IMR-90 (cell line): ENCODE data around the gene TNNI2. TPM values are rescaled to one million over a fixed set of nuclear protein-coding genes. Genes with fewer than 3 reads are reported as not detected.

Source experiments
- ATAC-seq: fragments of 200-7000 bp; cut with Tn5 transposase; 2 replicates; pipeline ENCODE4 v1.9.1; 2020; ENCODE audit warnings: low read depth, mild to moderate bottlenecking, moderate library complexity
- BruUV-seq: library from RNA; stranded (reverse); fragments of 400-500 nt; replicated peaks from 2 replicates; lab custom pipeline; 2021; lab: Mats Ljungman, UMichigan
- CTCF ChIA-PET: fragments of 300-600 bp; formaldehyde crosslinking; extraction: SDS; loops from one replicate; lab custom pipeline; 2021; ENCODE audit warnings: antibody characterized with exemption; lab: Yijun Ruan, JAX
- POLR2A ChIA-PET: fragments of 300-600 bp; sonication (Branson Sonifier 250); formaldehyde crosslinking; loops from one replicate; lab custom pipeline; 2022; ENCODE audit warnings: antibody characterized with exemption; ENCODE audit not compliant: unreplicated experiment; lab: Charles Lee
- DNase-seq: peaks from one replicate; pipeline ENCODE4 v3.0.0; 2013
- H2AFZ ChIP-seq: replicated peaks from 2 replicates; pipeline ENCODE3; 2013; ENCODE audit warnings: low read length, mild to moderate bottlenecking; ENCODE audit not compliant: poor library complexity
- H2AK5ac ChIP-seq: 2 replicates; pipeline ENCODE4 v1.6.1; 2013; ENCODE audit warnings: low read depth, low read length, inconsistent platforms
- H2AK9ac ChIP-seq: replicated peaks from 2 replicates; pipeline ENCODE3; 2013; ENCODE audit warnings: mild to moderate bottlenecking, low read depth, low read length, moderate library complexity; ENCODE audit not compliant: poor library complexity
- H2BK120ac ChIP-seq: 2 replicates; pipeline ENCODE4 v1.6.1; 2013; ENCODE audit warnings: low read depth, low read length, inconsistent platforms
- H2BK15ac ChIP-seq: 3 replicates; pipeline ENCODE4 v1.6.1; 2013; ENCODE audit warnings: low read depth, low read length, inconsistent platforms
- H2BK20ac ChIP-seq: 2 replicates; pipeline ENCODE4 v1.6.1; 2013; ENCODE audit warnings: low read depth, mild to moderate bottlenecking, inconsistent platforms, low read length, moderate library complexity
- H2BK5ac ChIP-seq: 2 replicates; pipeline ENCODE4 v1.6.1; 2013; ENCODE audit warnings: mild to moderate bottlenecking, low read depth, low read length, inconsistent platforms; ENCODE audit not compliant: poor library complexity, severe bottlenecking
- H3K14ac ChIP-seq: replicated peaks from 2 replicates; pipeline ENCODE4 v1.6.1; 2013; ENCODE audit warnings: low read depth, low read length, inconsistent platforms
- H3K18ac ChIP-seq: 2 replicates; pipeline ENCODE4 v1.6.1; 2013; ENCODE audit warnings: low read depth, low read length, control low read depth
- H3K23ac ChIP-seq: 2 replicates; pipeline ENCODE4 v1.6.1; 2013; ENCODE audit warnings: low read depth, low read length, inconsistent platforms
- H3K27ac ChIP-seq: 2 replicates; pipeline ENCODE4 v1.5.1; 2013; ENCODE audit warnings: mild to moderate bottlenecking, control low read depth, low read length; ENCODE audit not compliant: insufficient read depth
- H3K27me3 ChIP-seq: 2 replicates; pipeline ENCODE4 v1.6.1; 2013; ENCODE audit warnings: low read length; ENCODE audit not compliant: control insufficient read depth, insufficient read depth
- H3K36me3 ChIP-seq: 2 replicates; pipeline ENCODE4 v1.6.1; 2013; ENCODE audit warnings: low read length, mixed read lengths; ENCODE audit not compliant: control insufficient read depth, insufficient read depth
- H3K4ac ChIP-seq: 2 replicates; pipeline ENCODE4 v1.6.1; 2013; ENCODE audit warnings: low read depth, low read length, inconsistent platforms
- H3K4me1 ChIP-seq: 2 replicates; pipeline ENCODE4 v1.6.1; 2013; ENCODE audit warnings: low read length, mixed read lengths; ENCODE audit not compliant: control insufficient read depth, insufficient read depth
- H3K4me2 ChIP-seq: 2 replicates; pipeline ENCODE4 v1.6.1; 2013; ENCODE audit warnings: low read depth, mild to moderate bottlenecking, control low read depth, low read length, moderate library complexity
- H3K4me3 ChIP-seq: 2 replicates; pipeline ENCODE4 v1.5.1; 2013; ENCODE audit warnings: low read depth, mild to moderate bottlenecking, control low read depth, low read length, moderate library complexity; ENCODE audit not compliant: insufficient read depth
- H3K56ac ChIP-seq: 2 replicates; pipeline ENCODE4 v1.6.1; 2013; ENCODE audit warnings: low read length, inconsistent platforms; ENCODE audit not compliant: insufficient read depth; ENCODE audit errors: extremely low read depth
- H3K79me1 ChIP-seq, 2 experiments: 2 replicates each; pipeline ENCODE4 v1.6.1; 2013; ENCODE audit warnings: low read length in 2 of 2, inconsistent platforms in 1 of 2, low read depth in 1 of 2
- H3K9ac ChIP-seq: 2 replicates; pipeline ENCODE4 v1.6.1; 2013; ENCODE audit warnings: low read depth, low read length, control low read depth
- H3K9me1 ChIP-seq: 2 replicates; pipeline ENCODE4 v1.6.1; 2013; ENCODE audit warnings: low read length, inconsistent platforms; ENCODE audit not compliant: insufficient read depth
- H3K9me3 ChIP-seq: 2 replicates; pipeline ENCODE4 v1.6.1; 2013; ENCODE audit warnings: low read length; ENCODE audit not compliant: control insufficient read depth, insufficient read depth
- H4K20me1 ChIP-seq: 2 replicates; pipeline ENCODE4 v1.6.1; 2013; ENCODE audit warnings: low read length, inconsistent platforms; ENCODE audit not compliant: insufficient read depth
- H4K5ac ChIP-seq: 2 replicates; pipeline ENCODE4 v1.6.1; 2013; ENCODE audit warnings: mild to moderate bottlenecking, low read depth, low read length, control low read depth
- H4K8ac ChIP-seq, 2 experiments: 2 replicates each; pipeline ENCODE4 v1.6.1; 2013; ENCODE audit warnings: low read depth in 2 of 2, low read length in 2 of 2, control low read depth in 1 of 2, inconsistent platforms in 1 of 2
- H4K91ac ChIP-seq: 2 replicates; pipeline ENCODE4 v1.6.1; 2013; ENCODE audit warnings: low read depth, low read length, inconsistent platforms; ENCODE audit not compliant: insufficient read depth
- BHLHE40 ChIP-seq: fragments of 150-350 bp; IDR thresholded peaks from 2 replicates; pipeline ENCODE4 v1.6.1; 2016; ENCODE audit warnings: mild to moderate bottlenecking, low read depth, low read length
- ELK1 ChIP-seq: fragments of 150-350 bp; IDR thresholded peaks from 2 replicates; pipeline ENCODE4 v1.6.1; 2016; ENCODE audit warnings: low read depth, mild to moderate bottlenecking, low read length, moderate library complexity, borderline replicate concordance
- FOS ChIP-seq: fragments of 150-350 bp; IDR thresholded peaks from 2 replicates; pipeline ENCODE4 v1.6.1; 2016; ENCODE audit warnings: low read depth, low read length
- MAZ ChIP-seq: IDR thresholded peaks from 2 replicates; pipeline ENCODE4 v1.6.1; 2012; ENCODE audit warnings: low read depth, mild to moderate bottlenecking, low read length, improper control_type of control experiment, moderate library complexity, borderline replicate concordance
- MXI1 ChIP-seq: IDR thresholded peaks from 2 replicates; pipeline ENCODE4 v1.6.1; 2012; ENCODE audit warnings: low read depth, mild to moderate bottlenecking, low read length, moderate library complexity, borderline replicate concordance
- NFE2L2 ChIP-seq: fragments of 150-350 bp; IDR thresholded peaks from 2 replicates; pipeline ENCODE4 v1.6.1; 2016; ENCODE audit warnings: low read depth, mild to moderate bottlenecking, low read length
- POLR2A ChIP-seq: IDR thresholded peaks from 2 replicates; pipeline ENCODE4 v1.6.1; 2012; ENCODE audit warnings: mild to moderate bottlenecking, low read depth, low read length
- RCOR1 ChIP-seq: IDR thresholded peaks from 2 replicates; pipeline ENCODE4 v1.6.1; 2012; ENCODE audit warnings: mild to moderate bottlenecking, low read length, improper control_type of control experiment; ENCODE audit not compliant: insufficient replicate concordance
- USF2 ChIP-seq: fragments of 150-350 bp; IDR thresholded peaks from 2 replicates; pipeline ENCODE4 v1.6.1; 2017; ENCODE audit warnings: mild to moderate bottlenecking, antibody characterized with exemption, low read length, low read depth
- WGBS, 2 experiments: methylation state at CpG; one replicate each; pipeline versions ENCODE4 v1.1.5 to v1.1.7; 2013; ENCODE audit warnings: missing lambda C conversion rate in 2 of 2; ENCODE audit not compliant: insufficient read length in 1 of 2; ENCODE audit errors: extremely low coverage in 2 of 2; 5-methylcytosine and 5-hydroxymethylcytosine counted together
- dilution Hi-C: fragments of 300-500 bp; cut with HindIII; formaldehyde crosslinking; loops from one replicate; pipeline ENCODE4 v1.14.3; 2018; ENCODE audit warnings: low sequenced_read_pairs; ENCODE audit not compliant: unreplicated experiment
- in situ Hi-C: fragments of 300-500 bp; cut with MboI; formaldehyde crosslinking; loops from 3 replicates; pipeline ENCODE4 v1.14.3; 2019; ENCODE audit warnings: low sequenced_read_pairs, inconsistent platforms, mixed read lengths
- intact Hi-C: fragments of 100-400 bp; cut with micrococcal nuclease; formaldehyde crosslinking; loops from 2 replicates; pipeline ENCODE4 v1.10.0; 2022
- polyA plus RNA-seq, 3 experiments: library from polyadenylated mRNA; depleted of rRNA; stranded (reverse); fragments of >200 nt; gene quantifications; 2 replicates each; pipeline ENCODE4 v1.2.3, GENCODE V29; 2012; ENCODE audit warnings: low replicate concordance in 1 of 3
- total RNA-seq: library from RNA; depleted of rRNA; stranded (reverse); fragments of >200 nt; gene quantifications from 2 replicates; pipeline ENCODE4 v1.2.3, GENCODE V29; 2012

TNNI2 gene
- total and polyA plus RNA-seq, 2 of the 4 experiments (the other 2 are of a cell fraction), result not detected

GRCh38 chr11:1835671-1836010 is 3.1 kb upstream of the TNNI2 start:
- no peak overlapping the region for H3K14ac ChIP-seq
- no peak overlapping the region for H2AK9ac ChIP-seq
- no peak overlapping the region for H2BK120ac ChIP-seq
- no peaks in the 10 kb centered on the region; the same call in 1 of the 2 replicates for H3K4me1 ChIP-seq
- POLR2A ChIA-PET, result no interaction called here
- CTCF ChIA-PET, result interaction anchor here (1.1 kb wide), 1 partner anchor 142 kb away, joined by 5 read pairs; no protein-coding TSS in a partner anchor
- DNase-seq, result no peak
- H3K27me3 ChIP-seq, result peaks cover 13% of the 10 kb centered on the region; the same call in 1 of the 2 replicates
- H3K4me2 ChIP-seq, result no peak overlapping the region
- H3K56ac ChIP-seq, result no peak overlapping the region
- no peak overlapping the region for H4K5ac ChIP-seq
- no peak overlapping the region for H3K4me3 ChIP-seq
- intact Hi-C loops, result no loop called here
- H3K23ac ChIP-seq, result no peak overlapping the region
- no peak overlapping the region for H2AK5ac ChIP-seq
- H4K20me1 ChIP-seq, result no peaks in the 10 kb centered on the region
- H2BK5ac ChIP-seq, result no peak overlapping the region
- no peaks in the 10 kb centered on the region for H3K79me1 ChIP-seq
- no peak overlapping the region for H2BK20ac ChIP-seq
- H3K9ac ChIP-seq, result no peak overlapping the region
- no peak overlapping the region for H2AFZ ChIP-seq
- TF ChIP-seq POLR2A (no peak), BHLHE40 (no peak), NFE2L2 (no peak), USF2 (no peak), FOS (no peak), MXI1 (no peak), MAZ (no peak), ELK1 (no peak), RCOR1 (no peak)
- H3K18ac ChIP-seq, result no peak overlapping the region
- H3K36me3 ChIP-seq, result no peaks in the 10 kb centered on the region
- no peak for ATAC-seq
- no peak overlapping the region for H3K4ac ChIP-seq
- WGBS, 2 experiments, result 72% methylated on average over 5 of the region's 12 CpGs; no CpG with 5 or more reads in 1 of the 2 experiments
- H3K9me3 ChIP-seq, result no peaks in the 10 kb centered on the region
- dilution Hi-C loops, result no loop called here
- no peak overlapping the region for H4K91ac ChIP-seq
- no peak overlapping the region for H3K27ac ChIP-seq
- in situ Hi-C loops, result no loop called here
- BruUV-seq, result no TSS peak
- no peak overlapping the region for H4K8ac ChIP-seq
- H2BK15ac ChIP-seq, result no peak overlapping the region
- no peaks in the 10 kb centered on the region for H3K9me1 ChIP-seq
